OCI-LY1 (cell line): ENCODE results near the gene FILIP1L.

Experiments used
- H2AFZ ChIP-seq: fragments of 200-600 bp; sonication (generic), shearing (Covaris generic); 2 replicates; pipeline ENCODE4 v1.6.0; 2014; ENCODE audit warnings: antibody characterized with exemption, mild to moderate bottlenecking, low read length
- H3F3A ChIP-seq: fragments of 200-600 bp; sonication (generic), shearing (Covaris generic); 2 replicates; pipeline ENCODE4 v1.6.0; 2014; ENCODE audit warnings: mild to moderate bottlenecking, antibody characterized with exemption, low read length, moderate library complexity; ENCODE audit not compliant: insufficient read depth
- H3K27ac ChIP-seq: fragments of 200-600 bp; sonication (generic); 2 replicates; pipeline ENCODE4 v1.5.1; 2014; ENCODE audit warnings: low read length, mixed run types, mild to moderate bottlenecking, low read depth; ENCODE audit not compliant: poor library complexity, severe bottlenecking
- H3K27me3 ChIP-seq: fragments of 200-600 bp; sonication (generic); 2 replicates; pipeline ENCODE4 v1.6.0; 2014; ENCODE audit warnings: antibody characterized with exemption, mild to moderate bottlenecking, low read length, moderate library complexity; ENCODE audit not compliant: insufficient read depth
- H3K36me3 ChIP-seq: fragments of 200-600 bp; sonication (generic); 2 replicates; pipeline ENCODE4 v1.6.1; 2014; ENCODE audit warnings: mild to moderate bottlenecking, antibody characterized with exemption, low read length, moderate library complexity, mixed read lengths; ENCODE audit not compliant: insufficient read depth
- H3K4me1 ChIP-seq: fragments of 200-600 bp; sonication (generic); 2 replicates; pipeline ENCODE4 v1.5.1; 2014; ENCODE audit warnings: mild to moderate bottlenecking, low read length, moderate library complexity; ENCODE audit not compliant: insufficient read depth, severe bottlenecking
- H3K4me2 ChIP-seq: fragments of 200-600 bp; sonication (generic), shearing (Covaris generic); 2 replicates; pipeline ENCODE4 v1.6.1; 2014; ENCODE audit warnings: low read length
- H3K4me3 ChIP-seq: fragments of 200-600 bp; sonication (generic); 2 replicates; pipeline ENCODE4 v1.5.1; 2014; ENCODE audit warnings: low read length, low read depth, mild to moderate bottlenecking, mixed read lengths; ENCODE audit not compliant: poor library complexity, severe bottlenecking
- H3K79me2 ChIP-seq: fragments of 200-600 bp; shearing (Covaris generic); 2 replicates; pipeline ENCODE4 v1.6.1; 2016; ENCODE audit warnings: mixed run types, low read length, mixed read lengths; ENCODE audit not compliant: insufficient read depth
- H3K9ac ChIP-seq: fragments of 200-600 bp; sonication (generic), shearing (Covaris generic); 2 replicates; pipeline ENCODE4 v1.6.1; 2014; ENCODE audit warnings: mild to moderate bottlenecking, low read length, mixed read lengths
- H3K9me2 ChIP-seq: fragments of 200-600 bp; sonication (generic), shearing (Covaris generic); 2 replicates; pipeline ENCODE4 v1.6.1; 2014; ENCODE audit warnings: low read depth, mild to moderate bottlenecking, low read length, mixed read lengths
- H3K9me3 ChIP-seq: fragments of 200-600 bp; shearing (Covaris generic); 2 replicates; pipeline ENCODE4 v1.6.1; 2014; ENCODE audit warnings: low read length, mixed read lengths
- H4K20me1 ChIP-seq: fragments of 200-600 bp; sonication (generic), shearing (Covaris generic); 2 replicates; pipeline ENCODE4 v1.6.0; 2016; ENCODE audit warnings: mild to moderate bottlenecking, low read length; ENCODE audit not compliant: insufficient read depth
- EZH2 ChIP-seq: fragments of 200-600 bp; sonication (generic), shearing (Covaris generic); IDR thresholded peaks from 2 replicates; pipeline ENCODE4 v1.8.0; 2017; ENCODE audit warnings: borderline replicate concordance, mixed run types, mild to moderate bottlenecking, antibody characterized with exemption, low read length, moderate library complexity, mixed read lengths
- TF ChIP-seq, protein P1 (sequence below): fragments of 200-600 bp; sonication (generic), shearing (Covaris generic); IDR thresholded peaks from 2 replicates; pipeline ENCODE4 v1.5.1; 2017; ENCODE audit warnings: mild to moderate bottlenecking, antibody characterized with exemption, low read length, moderate library complexity, mixed read lengths

The FILIP1L gene

DNA sequence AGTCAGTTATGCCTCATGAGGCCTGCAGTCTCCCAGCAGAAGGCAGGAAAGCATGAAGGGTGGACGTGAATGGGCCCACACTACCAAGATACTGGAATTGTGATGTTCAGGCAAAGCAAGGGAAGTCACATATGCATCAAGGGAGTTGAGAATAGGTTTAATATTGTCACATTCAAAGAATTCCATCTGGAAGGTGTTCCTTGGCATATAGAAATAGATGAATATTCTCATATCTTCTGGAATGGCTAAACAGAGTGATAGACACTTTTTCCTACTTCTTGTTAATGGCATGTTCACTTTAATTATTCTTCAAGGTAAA lies 193.0 kb downstream of the FILIP1L start:
- Histone ChIP-seq H3K4me1 (peaks cover 7% of the 10 kb centered on the region), H3K4me2 (no peak overlapping the region), H3K27me3 (no peaks in the 10 kb centered on the region), H4K20me1 (no peaks in the 10 kb centered on the region), H3K36me3 (no peaks in the 10 kb centered on the region), H3K9ac (no peak overlapping the region), H3K9me2 (no peaks in the 10 kb centered on the region), H3K27ac (no peak overlapping the region), H3F3A (no peaks in the 10 kb centered on the region), H3K4me3 (no peak overlapping the region), H3K9me3 (no peaks in the 10 kb centered on the region), H2AFZ (no peak overlapping the region), H3K79me2 (no peaks in the 10 kb centered on the region)
- TF ChIP-seq EZH2 = no peak
- TF ChIP-seq, protein P1, sequence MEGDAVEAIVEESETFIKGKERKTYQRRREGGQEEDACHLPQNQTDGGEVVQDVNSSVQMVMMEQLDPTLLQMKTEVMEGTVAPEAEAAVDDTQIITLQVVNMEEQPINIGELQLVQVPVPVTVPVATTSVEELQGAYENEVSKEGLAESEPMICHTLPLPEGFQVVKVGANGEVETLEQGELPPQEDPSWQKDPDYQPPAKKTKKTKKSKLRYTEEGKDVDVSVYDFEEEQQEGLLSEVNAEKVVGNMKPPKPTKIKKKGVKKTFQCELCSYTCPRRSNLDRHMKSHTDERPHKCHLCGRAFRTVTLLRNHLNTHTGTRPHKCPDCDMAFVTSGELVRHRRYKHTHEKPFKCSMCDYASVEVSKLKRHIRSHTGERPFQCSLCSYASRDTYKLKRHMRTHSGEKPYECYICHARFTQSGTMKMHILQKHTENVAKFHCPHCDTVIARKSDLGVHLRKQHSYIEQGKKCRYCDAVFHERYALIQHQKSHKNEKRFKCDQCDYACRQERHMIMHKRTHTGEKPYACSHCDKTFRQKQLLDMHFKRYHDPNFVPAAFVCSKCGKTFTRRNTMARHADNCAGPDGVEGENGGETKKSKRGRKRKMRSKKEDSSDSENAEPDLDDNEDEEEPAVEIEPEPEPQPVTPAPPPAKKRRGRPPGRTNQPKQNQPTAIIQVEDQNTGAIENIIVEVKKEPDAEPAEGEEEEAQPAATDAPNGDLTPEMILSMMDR = no peak

DNA sequence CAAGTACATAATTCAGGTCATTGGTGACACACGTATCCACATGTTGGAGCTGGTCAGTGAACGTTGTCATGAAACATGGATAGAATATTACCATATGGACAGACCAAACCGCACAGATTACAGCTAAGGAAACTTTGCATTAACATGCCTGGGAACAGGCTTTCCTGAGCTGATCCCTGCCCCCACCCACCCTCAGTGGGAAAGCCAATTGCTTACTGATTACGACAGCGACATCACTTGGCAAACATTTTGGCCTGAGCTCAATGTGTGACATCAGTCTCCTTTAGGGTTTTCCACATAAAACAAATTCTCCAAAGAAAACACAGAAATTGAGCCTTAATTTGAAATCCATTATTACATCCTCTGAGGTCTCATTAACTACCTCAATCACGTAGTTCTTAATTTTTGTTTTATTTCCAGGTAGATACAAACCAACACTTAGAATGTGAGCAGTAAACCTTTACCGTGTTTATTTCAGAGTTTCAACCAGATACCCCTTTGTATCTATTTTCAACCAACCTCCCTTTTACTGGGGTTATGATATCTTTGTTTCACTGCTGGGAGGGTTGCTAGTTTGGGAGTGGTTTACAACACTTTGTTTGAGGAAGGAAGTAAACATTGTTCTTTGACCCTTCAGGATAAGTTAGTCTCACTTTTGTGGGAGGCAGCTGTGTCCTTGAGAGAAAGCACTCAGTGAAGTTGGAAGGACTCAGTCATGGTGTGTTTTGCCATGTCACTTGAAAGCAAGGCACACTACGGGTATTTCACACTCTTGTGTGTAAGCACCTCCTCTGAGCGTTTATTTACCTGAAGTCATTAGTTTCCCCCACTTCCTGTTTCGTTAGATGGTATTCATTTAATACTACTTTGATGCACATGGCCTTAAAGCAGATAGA lies 193.6 kb downstream of the FILIP1L start:
- Histone ChIP-seq H3K36me3 (no peaks in the 10 kb centered on the region), H3K4me1 (peaks cover 7% of the 10 kb centered on the region), H3K9me2 (no peaks in the 10 kb centered on the region), H3K9me3 (no peaks in the 10 kb centered on the region), H3K27ac (no peak overlapping the region), H4K20me1 (no peaks in the 10 kb centered on the region), H3K27me3 (no peaks in the 10 kb centered on the region), H3K79me2 (no peaks in the 10 kb centered on the region), H3F3A (no peaks in the 10 kb centered on the region), H2AFZ (no peak overlapping the region), H3K4me3 (no peak overlapping the region), H3K9ac (no peak overlapping the region), H3K4me2 (no peak overlapping the region)
- TF ChIP-seq, protein P1 = no peak
- TF ChIP-seq EZH2 = no peak

DNA sequence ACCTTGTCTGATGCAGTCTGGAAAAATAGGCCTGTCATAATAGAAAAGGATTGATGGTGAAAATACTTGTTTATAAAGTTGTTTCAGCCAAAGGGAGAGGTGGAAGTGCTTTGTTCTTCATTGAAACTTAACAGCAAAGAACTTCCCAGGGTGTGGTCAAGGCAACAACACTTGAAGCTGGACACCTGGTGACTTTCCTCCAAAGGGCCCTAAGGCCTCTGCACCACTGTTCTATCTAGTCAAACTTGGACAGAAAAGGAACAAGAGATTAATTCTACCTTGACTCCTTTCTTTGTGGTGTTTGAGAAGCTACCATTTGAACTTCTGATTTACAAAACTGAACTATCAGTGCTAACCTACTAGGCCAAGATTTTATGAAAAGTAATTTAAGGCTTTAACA lies 194.6 kb downstream of the FILIP1L start:
- Histone ChIP-seq H3K79me2 (no peaks in the 10 kb centered on the region), H3K27ac (no peak overlapping the region), H3K9me3 (no peaks in the 10 kb centered on the region), H3F3A (no peaks in the 10 kb centered on the region), H3K9me2 (no peaks in the 10 kb centered on the region), H3K4me3 (no peak overlapping the region), H3K4me2 (no peak overlapping the region), H4K20me1 (no peaks in the 10 kb centered on the region), H3K9ac (no peak overlapping the region), H3K4me1 (peaks cover 7% of the 10 kb centered on the region), H3K36me3 (no peaks in the 10 kb centered on the region), H2AFZ (no peak overlapping the region), H3K27me3 (no peaks in the 10 kb centered on the region)
- no peak for TF ChIP-seq EZH2
- TF ChIP-seq, protein P1 = no peak
